GM19328 (cell line): ENCODE results near the gene ACSM4.
"Not testable (repeated sequence)": the region's sequence is repeated elsewhere in the genome, so short reads cannot be mapped to it uniquely, and the experiment has no call there.

Experiments used
- ATAC-seq: cut with Tn5 transposase; IDR thresholded peaks from one replicate; pipeline ENCODE4 v1.9.1; 2021; ENCODE audit warnings: mild to moderate bottlenecking, moderate library complexity; ENCODE audit not compliant: unreplicated experiment

The ACSM4 gene

GRCh38 chr12:7337790-7338189 lies 33.9 kb downstream of the ACSM4 start:
- not testable (repeated sequence) for ATAC-seq

- no peak for ATAC-seq
Measured at GRCh38 chr12:7339675-7340074, 35.8 kb downstream of the ACSM4 start.

- no peak for ATAC-seq
Measured at GRCh38 chr12:7344833-7345606, 41.1 kb downstream of the ACSM4 start.

- ATAC-seq = no peak
Measured at GRCh38 chr12:7346551-7347225, 42.8 kb downstream of the ACSM4 start.

- no peak for ATAC-seq
Measured at GRCh38 chr12:7349418-7349817, 45.5 kb downstream of the ACSM4 start.

- no peak for ATAC-seq
Measured at GRCh38 chr12:7351177-7351576, 47.3 kb downstream of the ACSM4 start.

GRCh38 chr12:7352661-7353060 lies 48.8 kb downstream of the ACSM4 start:
- ATAC-seq = no peak

- no peak for ATAC-seq
Measured at GRCh38 chr12:7354529-7354928, 50.7 kb downstream of the ACSM4 start.

GRCh38 chr12:7361265-7361664 lies 57.4 kb downstream of the ACSM4 start:
- ATAC-seq = no peak

GRCh38 chr12:7362734-7363133 lies 58.9 kb downstream of the ACSM4 start:
- no peak for ATAC-seq

- no peak for ATAC-seq
Measured at GRCh38 chr12:7369274-7369729, 65.4 kb downstream of the ACSM4 start.

GRCh38 chr12:7373226-7373625 lies 69.4 kb downstream of the ACSM4 start:
- no peak for ATAC-seq

GRCh38 chr12:7374423-7375144 lies 70.7 kb downstream of the ACSM4 start:
- ATAC-seq = no peak

GRCh38 chr12:7375145-7375543 lies 71.3 kb downstream of the ACSM4 start:
- ATAC-seq = no peak

- no peak for ATAC-seq
Measured at GRCh38 chr12:7376196-7376595, 72.3 kb downstream of the ACSM4 start.
